ENCODE measurements around the gene SIDT1.
A peak's percentile ranks its signal among the peaks of the same experiment; 100 is the strongest.

Gene SIDT1

DNA sequence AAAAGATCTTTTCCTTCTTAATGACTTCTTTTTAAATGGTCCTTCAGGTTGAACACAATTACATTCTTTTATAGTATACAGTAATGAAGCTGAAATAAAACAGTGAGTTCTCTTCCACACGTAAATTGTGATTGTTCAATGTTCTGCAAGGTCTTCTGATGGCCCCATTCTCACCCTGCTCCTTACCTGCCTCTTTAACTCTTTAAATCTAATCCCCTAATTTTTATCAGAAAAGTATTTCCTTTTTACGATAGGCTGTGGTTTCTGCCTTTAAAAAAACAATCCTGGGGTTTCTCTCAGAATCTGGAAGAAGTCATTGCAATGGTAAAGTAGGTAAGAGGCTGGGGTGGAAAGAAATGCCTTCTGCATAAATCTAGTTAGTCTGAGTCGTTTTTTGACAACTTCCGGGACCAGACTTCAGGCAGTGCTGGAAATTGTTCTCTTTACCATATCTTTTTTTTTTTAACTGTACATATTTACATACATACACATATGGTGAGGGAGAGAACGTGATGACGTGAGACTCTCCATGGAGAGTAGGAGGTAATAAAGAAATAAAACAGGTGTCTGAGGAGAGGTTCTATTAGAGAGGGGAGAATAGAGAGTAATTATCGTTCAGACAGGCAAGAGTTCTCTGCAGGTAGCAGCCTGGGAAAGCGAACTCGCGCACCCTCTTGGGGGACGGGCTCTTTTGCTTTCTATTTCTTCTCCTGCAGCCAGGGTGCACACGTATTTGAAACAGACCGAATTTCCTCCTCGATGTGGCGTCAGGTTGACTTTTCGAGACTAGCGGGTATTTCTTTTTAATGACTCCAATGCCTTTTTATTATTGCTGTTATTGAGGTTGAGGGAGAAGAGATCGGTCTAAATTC is at the start of gene SIDT1:
TSS of gene SIDT1 (plus strand) at position 730 of the 872 bp plus-strand sequence. CDS start 467 bp downstream, outside the sequence.
- peak; percentile 80 for DNase-seq

DNA sequence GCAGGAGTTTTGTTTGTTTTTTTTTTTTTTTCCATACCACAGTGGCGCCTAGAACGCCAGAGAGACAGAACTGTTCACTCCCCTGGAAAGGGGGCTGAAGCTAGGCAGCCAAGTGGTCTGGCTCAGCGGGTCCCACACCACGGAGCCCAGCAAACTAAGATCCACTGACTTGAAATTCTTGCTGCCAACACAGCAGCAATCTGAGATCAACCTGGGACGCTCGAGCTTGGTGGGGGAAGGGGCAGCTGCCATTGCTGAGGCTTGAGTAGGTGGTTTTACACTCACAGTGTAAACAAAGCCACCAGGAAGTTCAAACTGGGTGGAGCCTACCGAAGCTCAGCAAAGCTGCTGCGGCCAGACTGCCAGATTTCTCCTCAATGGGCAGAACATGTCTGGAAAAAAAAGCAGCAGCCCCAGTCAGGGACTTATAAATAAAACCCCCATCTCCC is 47.2 kb upstream of the SIDT1 start:
- DNase-seq, result no peak

DNA sequence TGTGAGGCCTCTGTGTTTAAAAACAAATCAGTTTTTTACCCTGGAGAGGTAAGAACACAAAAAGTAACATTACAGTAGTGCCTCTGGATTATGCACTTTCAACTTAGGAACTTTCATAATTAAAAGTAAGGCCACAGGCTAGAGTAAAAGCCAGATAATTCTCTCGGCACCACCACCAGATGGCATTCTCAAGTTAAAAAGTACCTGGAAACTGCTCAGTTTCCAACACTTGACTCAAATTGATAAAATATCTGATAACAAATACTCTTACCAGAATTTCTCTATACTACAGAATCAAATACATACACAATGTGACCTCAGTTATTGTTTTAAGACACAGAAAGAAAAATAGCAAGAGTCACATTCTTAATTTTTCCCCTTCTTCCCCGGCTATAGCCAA is 37.3 kb upstream of the SIDT1 start:
- peak; percentile 22 for DNase-seq

DNA sequence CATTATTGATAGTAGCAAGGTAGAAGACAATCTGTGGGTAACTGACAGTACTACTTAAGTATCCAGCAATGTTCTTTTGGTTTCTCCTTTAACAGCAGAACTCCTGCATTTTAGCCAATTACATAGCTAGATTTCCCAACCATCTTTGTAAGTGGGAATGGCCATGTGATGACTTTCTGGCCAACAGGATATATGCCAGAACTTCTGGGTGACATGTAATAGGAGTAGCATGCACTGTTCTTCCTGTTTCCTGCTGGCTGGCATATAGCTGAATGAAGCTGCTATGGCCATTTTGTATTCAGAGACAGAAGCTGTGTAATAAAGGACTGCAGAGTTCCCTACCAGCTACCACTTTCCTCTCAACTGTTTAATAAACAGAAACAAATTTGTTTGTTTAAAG is 35.4 kb upstream of the SIDT1 start:
- no peak for DNase-seq

DNA sequence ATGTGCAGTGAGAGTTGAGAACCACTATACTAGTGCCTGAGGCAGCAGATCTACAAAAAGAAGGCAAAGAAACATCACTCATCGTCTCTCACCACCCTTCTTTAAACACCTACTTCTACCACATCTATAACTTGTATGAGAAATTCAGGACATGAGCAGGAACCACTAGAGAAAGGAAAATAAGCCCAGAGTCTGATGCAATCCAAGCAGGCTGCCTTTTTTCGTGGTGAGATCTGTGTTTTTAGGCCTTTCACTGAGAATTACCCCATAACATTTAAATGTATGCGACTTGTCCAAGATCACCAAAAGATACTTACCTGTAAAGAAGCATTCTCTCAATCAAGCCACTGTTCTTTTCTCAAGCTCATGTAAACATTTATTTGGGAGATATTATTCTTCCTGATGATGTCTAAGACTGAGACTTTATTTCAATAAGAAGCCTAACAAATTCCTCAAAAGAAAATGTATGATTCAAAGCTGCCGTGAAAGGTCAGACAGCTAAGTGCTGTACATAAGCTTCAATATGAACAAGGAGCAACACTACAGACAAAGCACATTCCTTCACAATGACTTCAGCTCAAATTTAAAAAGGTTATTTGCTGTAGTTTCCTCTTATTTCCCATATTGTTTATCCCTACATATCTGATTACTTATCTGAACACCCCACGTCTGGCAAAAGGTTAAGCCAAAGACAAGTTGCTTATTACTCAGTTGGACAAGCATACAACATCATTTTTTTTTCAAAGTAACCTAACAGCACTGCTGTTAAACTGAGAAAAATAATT is 33.9 kb upstream of the SIDT1 start:
- DNase-seq, result no peak

DNA sequence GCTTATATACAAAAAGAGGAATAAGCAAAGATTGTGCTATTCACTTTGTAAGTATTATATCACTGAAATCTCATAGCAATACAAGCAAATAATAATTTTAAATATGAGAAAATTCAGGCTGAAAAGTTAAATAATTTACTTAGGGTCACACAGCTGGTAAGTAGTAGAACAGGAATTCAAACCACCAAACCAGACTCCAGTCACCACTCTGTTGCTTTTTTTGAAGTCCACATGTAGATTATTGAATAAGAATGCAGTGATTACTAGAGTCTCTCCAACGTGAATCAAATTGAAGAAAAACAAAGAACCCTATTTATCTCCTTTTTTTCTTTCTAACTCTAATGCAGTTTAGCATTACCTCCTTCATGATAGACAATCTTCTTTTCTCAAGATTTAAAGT is 33.3 kb upstream of the SIDT1 start:
- no peak for DNase-seq

DNA sequence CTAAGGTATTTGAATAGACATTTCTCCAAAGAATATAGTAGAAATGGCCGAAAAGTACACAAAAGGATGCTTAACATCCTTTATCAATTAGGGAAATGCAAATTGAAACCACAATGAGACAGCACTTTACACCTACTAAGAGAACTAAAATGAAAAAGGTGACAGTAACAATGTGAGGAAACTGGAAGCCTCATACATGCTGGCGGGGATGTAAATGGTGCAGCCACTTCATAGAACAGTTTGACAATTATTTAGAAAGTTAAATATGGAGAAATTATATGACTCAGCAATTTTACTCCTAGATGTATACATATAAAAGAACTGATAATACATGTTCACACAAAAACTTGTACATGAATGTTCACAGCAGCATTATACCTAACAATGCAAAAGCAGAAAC is 30.8 kb upstream of the SIDT1 start:
- no peak for DNase-seq

DNA sequence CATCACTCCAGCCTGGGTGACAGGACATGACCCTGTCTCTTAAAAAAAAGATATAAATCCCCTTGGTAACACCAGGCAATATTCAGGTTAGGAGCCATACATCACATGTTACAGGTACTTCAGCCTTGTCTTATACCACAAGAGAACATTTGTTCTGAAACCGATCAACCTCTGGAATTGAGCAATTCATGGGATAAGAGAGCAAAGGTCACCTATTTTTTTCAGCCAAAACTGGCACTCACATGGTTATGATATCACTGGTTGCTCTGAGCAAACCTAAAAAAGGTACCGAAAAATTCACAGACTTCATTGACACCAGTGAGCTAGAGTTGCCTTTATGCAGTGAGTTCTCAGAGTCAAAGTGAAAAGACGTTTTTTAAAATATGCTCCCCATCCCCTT is 26.5 kb upstream of the SIDT1 start:
- DNase-seq, result no peak

DNA sequence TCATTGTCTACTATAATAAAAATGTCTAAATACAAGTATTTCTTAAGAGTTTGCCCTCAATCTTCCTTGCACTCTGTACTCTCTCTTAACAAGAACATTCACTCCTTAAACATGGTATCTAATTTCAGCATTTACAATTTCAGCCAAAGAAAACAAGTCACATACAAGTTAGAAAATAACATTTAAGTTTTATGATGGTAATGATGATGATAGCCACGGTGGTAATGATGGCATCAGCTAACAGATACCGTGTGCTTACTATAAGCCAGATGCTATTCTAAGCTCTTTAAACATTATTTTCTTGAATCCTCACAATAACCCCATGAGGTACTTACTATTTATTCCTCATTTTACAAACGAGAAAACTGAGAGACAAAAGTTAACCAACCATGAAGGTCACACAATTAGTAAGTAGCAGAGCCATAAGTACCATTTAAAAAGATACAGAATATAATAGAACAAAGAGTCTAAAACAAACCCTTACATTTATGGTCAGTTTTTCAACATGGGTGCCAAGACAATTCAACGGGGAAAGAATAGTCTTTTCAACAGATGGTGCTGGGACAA is 24.8 kb upstream of the SIDT1 start:
- peak; percentile 82 for DNase-seq

DNA sequence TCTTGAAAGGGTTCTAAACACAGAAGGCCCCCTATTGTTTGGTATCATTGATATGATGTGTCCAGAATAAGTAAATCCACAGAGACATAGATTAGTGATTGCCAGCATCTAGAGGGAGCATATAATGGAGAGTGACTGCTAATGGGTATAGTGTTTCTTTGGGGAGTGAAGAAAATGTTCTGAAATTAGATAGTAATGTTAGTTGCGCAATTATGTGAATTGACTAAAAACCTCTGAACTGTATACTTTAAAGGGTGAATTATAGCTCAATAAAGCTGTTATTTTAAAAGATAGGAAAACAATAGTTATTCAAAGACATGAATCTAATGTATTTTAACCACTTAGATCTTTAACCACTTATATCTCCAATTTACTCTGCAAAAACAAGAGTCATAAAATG is 23.4 kb upstream of the SIDT1 start:
- DNase-seq, result no peak

DNA sequence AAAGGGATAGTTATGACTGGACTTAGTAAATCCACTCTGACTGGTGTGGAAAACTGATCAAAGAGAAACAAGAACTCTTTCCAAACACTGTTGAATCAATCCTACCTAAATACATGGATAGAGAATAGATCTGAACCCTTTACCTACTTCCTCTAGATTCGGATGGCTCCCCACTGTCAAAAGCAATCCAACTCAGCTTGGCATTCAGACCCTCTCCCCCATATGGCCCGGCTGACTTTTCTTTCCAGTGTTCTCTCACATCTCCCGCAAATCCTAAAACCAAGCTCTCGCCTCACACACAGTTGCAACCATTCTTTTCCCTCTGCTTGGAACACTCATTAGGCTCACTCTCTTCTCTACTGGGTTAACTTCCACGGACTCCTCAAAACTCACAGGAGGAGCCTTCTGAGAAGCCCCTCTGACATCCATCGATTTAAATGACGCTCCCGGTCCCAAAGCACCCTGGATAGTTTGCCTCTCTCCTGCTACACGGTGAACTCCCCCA is 18.0 kb upstream of the SIDT1 start:
- peak; percentile 33 for DNase-seq

DNA sequence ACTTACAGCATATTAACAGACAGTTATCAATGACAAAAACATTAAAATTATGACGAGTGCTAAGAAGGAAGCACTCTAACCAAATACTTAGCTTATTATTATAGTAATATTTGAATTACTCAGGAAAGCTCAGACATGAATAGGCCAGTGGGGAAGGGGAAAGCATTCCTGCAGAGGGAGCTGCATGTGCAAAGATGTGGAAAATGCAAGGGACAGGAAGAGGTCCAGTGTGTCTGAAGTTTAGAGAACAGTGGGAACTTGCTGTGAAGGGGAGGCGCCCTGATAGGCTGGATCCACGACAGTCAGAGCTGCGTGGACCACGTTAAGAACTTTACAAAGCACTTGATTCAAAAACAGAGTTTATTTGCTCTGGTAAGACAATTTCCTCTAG is 16.2 kb upstream of the SIDT1 start:
- peak; percentile 49 for DNase-seq

DNA sequence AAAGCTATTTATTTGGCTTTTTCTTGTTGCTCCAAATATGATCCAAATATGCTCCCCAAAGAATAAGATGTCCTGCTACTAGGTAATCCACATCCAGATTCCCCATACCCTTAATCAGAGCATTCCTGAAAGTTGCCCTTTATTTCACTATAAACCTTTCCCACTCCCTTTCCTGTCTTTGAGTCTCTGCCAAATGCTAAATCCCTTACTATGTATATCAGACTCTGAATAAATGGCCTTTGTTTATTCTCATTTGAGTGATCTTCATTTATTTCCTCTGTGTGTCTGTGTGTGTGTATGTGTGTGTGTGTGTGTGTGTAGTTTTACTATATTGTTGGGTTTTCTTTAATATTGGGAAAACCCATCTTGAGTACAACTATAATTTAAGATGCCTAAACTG is 10.4 kb upstream of the SIDT1 start:
- no peak for DNase-seq

DNA sequence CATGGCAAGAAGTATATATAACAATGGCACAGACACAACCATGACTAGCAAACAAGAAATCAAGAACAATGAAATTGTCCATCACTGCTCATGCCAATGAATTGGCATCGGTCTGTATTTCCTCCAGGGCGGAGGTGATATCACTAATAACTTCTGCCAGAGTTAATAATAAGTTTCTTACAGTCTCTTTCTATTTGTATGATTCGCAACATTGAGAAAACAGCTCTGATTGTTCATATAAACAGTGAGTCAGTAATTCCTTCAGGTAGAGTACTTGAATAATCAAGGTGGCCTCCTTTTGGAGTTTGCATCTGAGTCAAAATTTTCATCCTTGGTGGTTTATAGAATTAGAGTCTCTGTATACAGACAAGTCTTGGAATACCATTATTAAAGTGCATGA is 9.1 kb upstream of the SIDT1 start:
- no peak for DNase-seq

DNA sequence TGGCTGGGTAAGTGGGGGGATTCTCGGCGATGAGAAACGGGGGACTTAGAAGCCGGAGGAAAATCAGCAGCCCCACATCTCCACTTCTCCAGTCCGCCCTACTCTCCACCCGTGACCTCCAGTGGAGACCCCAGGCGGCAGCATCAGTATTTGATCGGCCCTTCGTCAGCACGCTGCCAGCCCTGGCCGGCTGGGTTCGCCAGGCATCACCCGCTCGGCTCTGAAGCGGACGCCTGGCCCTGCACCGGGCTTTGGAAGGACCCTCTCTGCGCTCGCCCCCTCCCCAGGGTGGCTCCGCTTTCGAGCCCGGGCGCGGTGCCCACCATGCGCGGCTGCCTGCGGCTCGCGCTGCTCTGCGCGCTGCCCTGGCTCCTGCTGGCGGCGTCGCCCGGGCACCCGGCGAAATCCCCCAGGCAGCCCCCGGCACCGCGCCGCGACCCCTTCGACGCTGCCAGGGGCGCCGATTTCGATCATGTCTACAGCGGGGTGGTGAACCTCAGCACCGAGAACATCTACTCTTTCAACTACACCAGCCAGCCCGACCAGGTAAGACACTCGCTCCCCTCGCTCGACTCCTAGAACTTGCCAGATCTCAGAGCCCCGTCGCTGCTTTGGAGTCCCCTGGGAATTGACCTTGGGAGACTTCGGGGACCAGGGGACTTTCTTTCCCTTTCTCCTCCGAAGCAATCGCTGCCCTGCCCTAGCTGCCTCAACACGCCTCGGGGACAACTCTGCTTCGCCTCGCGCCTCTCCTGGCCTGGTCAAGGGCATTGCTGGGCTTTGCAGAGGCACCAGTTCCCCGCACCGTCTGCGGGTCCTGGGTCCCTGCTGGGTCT is 561 bp downstream of the SIDT1 start:
- DNase-seq, result peak; percentile 59

DNA sequence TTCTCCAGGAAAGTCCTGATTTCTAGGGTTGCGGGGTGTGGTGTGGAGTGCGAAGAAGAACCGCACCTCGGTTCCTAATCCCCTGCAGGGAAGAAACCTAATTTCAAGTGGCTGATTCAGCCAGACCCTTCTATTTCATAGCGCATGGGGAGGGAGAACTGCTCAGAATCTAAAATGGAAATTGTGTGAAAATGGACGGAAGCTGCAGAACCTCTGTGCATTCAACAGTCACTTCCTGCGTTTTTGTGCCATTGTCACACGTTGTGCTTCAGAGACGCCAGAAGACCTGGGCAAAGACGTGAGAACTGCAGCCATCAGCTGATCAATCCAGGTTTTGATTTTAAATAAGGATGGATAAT is 1.2 kb downstream of the SIDT1 start:
- peak; percentile 49 for DNase-seq

DNA sequence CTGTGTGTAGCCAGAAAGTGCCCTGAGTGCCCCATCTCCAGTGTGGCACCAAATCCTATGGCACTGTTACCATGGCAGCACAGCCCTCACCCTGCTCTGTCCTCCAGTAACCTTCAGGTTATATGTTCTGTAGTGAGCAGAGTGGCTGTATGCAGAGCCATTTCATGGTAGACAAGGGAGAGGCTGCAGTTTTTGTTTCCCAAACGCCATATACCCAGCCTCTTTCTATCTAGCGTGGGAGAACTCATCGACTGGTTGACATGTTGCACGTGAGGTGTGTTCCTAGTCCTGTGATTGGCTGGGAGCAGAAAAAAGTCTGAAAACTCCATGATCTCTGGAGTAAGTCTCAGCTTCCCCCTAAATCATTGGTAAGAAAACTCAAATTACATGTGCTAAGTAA is 2.0 kb downstream of the SIDT1 start:
- DNase-seq, result peak; percentile 3

DNA sequence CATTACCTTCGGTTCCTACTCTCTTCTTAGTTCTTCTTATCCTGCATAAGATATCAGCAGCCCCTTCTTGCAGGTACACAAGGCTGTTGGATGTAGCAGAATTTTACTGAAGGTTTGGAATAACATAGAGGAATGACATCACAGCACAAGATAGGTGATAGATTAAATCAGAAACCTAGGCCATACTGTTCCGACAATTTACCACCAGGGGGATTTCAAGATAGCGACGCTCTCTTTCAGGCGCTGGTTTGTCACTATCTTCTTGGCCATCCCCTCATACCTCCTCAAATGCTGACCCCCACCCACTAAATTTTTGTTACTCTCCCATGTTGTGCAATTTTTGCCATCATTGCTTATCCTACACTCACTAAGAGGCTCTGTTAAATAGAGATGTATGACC is 3.5 kb downstream of the SIDT1 start:
- peak; percentile 6 for DNase-seq

DNA sequence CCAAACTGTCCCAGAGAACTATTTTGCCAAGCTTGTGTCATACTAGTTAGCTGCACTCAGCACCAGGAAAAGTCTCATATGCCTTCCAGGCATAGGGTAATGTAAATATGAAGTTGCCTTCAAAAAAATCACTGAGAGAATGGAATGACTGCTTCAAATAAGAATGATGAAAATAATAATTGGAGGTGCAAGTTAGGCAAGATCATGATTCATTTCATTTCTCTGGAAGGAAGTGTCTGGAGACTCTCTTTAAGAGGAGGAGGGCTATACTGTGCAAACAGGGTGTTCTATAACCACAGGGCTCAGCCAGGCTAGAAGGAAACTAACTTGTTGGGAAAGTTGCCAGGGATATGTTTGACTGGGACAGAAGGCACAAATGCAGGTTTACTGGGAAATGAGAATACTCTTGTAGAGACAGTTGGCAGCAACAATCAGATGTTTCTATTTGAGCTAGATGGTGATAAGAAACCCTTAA is 4.3 kb downstream of the SIDT1 start:
- peak; percentile 72 for DNase-seq

DNA sequence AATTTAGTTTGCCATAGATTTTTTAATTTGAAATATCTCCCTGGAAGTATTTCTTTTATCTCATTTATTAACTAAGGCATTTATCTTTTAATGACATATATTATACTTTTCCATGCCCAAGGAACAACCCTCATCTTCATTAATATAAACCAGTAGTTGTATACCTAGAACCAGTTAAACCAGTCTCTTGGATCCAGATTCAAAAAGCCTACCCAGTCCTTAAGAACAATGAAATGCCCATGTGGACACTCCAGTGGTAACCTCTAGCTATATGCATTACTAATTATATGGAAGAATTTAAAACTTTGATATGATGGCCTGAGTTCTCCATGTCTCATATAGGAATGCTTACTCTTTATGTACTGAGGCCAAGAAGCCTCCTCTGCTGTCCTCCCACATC is 4.8 kb downstream of the SIDT1 start:
- DNase-seq, result no peak

DNA sequence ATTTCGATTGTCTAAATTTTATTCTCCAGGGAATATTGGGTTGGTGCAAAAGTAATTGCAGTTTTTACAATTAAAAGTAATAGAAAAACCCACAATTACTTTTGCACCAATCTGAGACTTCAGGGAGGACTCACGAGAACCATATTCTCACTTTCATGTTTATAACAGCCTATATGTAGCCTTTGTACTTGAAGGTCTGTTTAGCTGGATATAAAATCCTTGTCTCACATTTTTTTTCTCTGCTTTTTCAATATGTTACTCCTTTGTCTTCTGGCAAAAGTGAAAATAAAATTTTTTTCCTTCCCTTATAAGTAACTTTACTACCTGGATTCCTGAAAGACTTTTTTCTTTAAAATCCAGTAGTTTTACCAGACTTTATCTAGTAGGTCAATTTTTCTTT is 9.2 kb downstream of the SIDT1 start:
- DNase-seq, result no peak

DNA sequence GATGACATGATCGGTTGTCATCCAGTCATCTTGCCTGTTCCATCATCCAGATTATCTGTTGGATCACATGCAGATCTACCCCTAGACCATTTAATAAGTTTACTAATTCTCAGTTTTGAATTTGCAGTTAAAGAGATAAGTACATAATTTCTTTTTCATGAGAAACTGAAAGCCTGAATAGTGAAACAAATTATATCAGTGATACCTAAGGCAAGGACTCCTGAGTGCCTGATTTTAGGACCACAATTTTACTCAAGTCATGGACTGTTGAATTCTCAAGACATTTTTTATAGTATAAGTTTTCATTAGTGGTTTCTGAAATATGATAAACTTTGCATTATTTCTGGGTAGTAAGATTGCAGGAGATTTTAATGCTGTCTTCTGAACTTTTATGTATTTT is 13.2 kb downstream of the SIDT1 start:
- DNase-seq, result no peak
